ENCODE measurements around the gene TSPAN13.

Gene TSPAN13

GRCh38 chr7:16815001-16815400 lies 61.4 kb downstream of the TSPAN13 start:
- no peak for DNase-seq

- peak in 2 of 14 donors; percentile 4 to 10 for DNase-seq
These were observed 63.3 kb downstream of the TSPAN13 start for GRCh38 chr7:16816824-16817223.

- no peak for DNase-seq
These were observed 64.0 kb downstream of the TSPAN13 start for GRCh38 chr7:16817536-16817935.

DNA sequence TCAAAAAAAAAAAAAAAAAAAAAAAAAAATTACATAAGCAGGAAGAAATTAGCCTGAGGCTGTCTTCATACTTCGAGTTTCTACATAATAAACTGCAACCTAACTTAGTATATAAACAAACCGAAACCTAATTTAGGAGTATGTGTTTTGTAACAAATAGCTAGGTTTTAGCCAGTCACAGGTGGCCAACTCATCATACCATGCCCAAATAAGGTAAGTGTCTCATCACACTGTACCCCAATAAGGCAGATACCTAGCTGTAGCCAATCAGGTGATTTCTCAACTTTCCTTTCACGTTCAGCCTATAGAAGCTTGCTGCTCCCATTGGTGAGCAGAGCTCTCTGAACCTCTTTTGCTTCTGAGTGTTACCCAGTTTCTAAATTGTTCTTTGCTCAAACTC lies 65.2 kb downstream of the TSPAN13 start:
- DNase-seq: no peak

DNA sequence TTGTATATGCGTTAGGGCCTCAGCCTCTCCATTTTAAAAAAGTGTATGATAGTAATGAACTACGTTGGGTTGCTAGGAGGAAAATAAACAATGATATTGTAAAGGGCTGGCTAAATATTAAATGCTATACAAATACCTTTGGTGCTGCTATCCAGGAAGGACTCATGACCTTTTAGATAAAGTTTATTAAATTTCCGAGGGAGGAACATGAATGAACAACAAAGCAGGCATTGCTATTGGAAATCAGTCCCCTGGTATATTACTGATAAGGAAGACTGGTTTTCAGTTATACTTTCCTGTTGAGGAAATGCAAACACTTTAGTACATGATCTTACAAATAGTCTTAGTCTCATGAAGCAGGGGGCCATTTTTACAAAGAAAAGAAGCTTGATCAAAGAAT lies 68.5 kb downstream of the TSPAN13 start:
- DNase-seq: no peak

DNA sequence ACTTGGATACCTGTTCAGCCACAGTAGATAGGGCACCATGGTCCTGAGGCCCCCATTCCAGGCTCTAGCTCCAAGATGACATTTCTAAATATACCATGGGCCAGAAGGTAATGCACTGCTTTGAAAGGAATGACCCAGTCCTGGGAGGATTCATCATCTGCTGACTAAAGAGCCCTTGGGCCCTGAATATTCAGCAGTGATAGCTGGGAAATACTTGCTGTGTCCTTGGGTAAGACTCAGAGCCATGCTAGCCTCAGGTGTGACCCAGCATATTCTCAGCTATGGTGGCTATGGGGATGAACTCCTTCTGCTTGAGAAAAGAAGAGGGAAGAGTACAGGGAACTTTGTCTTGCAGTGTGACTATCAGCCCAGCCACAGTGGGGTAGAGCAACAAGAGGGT lies 72.5 kb downstream of the TSPAN13 start:
- no peak for DNase-seq

GRCh38 chr7:16833373-16833772 lies 79.8 kb downstream of the TSPAN13 start:
- no peak for DNase-seq
